Measurements from ENCODE around the gene C15orf62.

The C15orf62 gene

GRCh38 chr15:40769274-40770146 is at the start of gene C15orf62:
C15orf62 (plus strand) TSS chr15:40769980; CDS start chr15:40770496, 516 bp downstream.
- peak; percentile 59 for DNase-seq
- peaks cover 25% of the 10 kb centered on the region for H3K36me3 Mint-ChIP-seq
- no peaks in the 10 kb centered on the region for H3K27me3 Mint-ChIP-seq
- H3K4me3 Mint-ChIP-seq = peak within 1 kb of the TSS; percentile 33
- peak within 1 kb of the TSS; percentile 88 for H3K27ac Mint-ChIP-seq
- peaks cover 43% of the 10 kb centered on the region for H3K4me1 Mint-ChIP-seq
- H3K9me3 Mint-ChIP-seq = no peaks in the 10 kb centered on the region
- CTCF ChIA-PET = interaction anchor here (2.5 kb wide), 1 partner anchor 13 kb away, joined by 13 read pairs; no protein-coding TSS in a partner anchor

- CTCF ChIA-PET = no interaction called here
- DNase-seq = no peak
- Mint-ChIP-seq H3K27me3 (no peaks in the 10 kb centered on the region), H3K36me3 (peaks cover 28% of the 10 kb centered on the region), H3K27ac (no peak overlapping the region), H3K4me1 (peaks cover 10% of the 10 kb centered on the region), H3K9me3 (no peaks in the 10 kb centered on the region), H3K4me3 (no peak overlapping the region)
These were observed 48.1 kb upstream of the C15orf62 start for GRCh38 chr15:40721701-40722100.

GRCh38 chr15:40722354-40722753 is 47.4 kb upstream of the C15orf62 start:
- CTCF ChIA-PET = interaction anchor here (0.6 to 1.3 kb wide), 2 partner anchors 16 to 60 kb away, joined by 3 to 4 read pairs; no protein-coding TSS in a partner anchor
- Mint-ChIP-seq H3K27me3 (no peaks in the 10 kb centered on the region), H3K27ac (peak overlapping the region; percentile 55), H3K36me3 (peaks cover 27% of the 10 kb centered on the region), H3K4me3 (no peak overlapping the region), H3K9me3 (no peaks in the 10 kb centered on the region), H3K4me1 (peaks cover 10% of the 10 kb centered on the region)
- no peak for DNase-seq

- H3K4me1 Mint-ChIP-seq = peaks cover 10% of the 10 kb centered on the region
- CTCF ChIA-PET = interaction anchor here (0.6 to 1.3 kb wide), 3 partner anchors 16 to 171 kb away, joined by 3 to 4 read pairs (median 3); partner anchors contain the start of gene VPS18
- no peaks in the 10 kb centered on the region for H3K27me3 Mint-ChIP-seq
- H3K9me3 Mint-ChIP-seq = no peaks in the 10 kb centered on the region
- DNase-seq = no peak
- H3K36me3 Mint-ChIP-seq = peaks cover 22% of the 10 kb centered on the region
- no peak overlapping the region for H3K27ac Mint-ChIP-seq
- H3K4me3 Mint-ChIP-seq = no peak overlapping the region
These were observed 46.8 kb upstream of the C15orf62 start for GRCh38 chr15:40722934-40723333.

- Mint-ChIP-seq H3K27me3 (no peaks in the 10 kb centered on the region), H3K27ac (no peak overlapping the region), H3K4me3 (no peak overlapping the region), H3K36me3 (peaks cover 28% of the 10 kb centered on the region), H3K9me3 (no peaks in the 10 kb centered on the region), H3K4me1 (peaks cover 10% of the 10 kb centered on the region)
- CTCF ChIA-PET = interaction anchor here (1.3 kb wide), 2 partner anchors 59 to 170 kb away, joined by 3 read pairs; partner anchors contain the start of gene VPS18
- no peak for DNase-seq
These were observed 45.9 kb upstream of the C15orf62 start for GRCh38 chr15:40723919-40724318.

- Mint-ChIP-seq H3K27me3 (no peaks in the 10 kb centered on the region), H3K9me3 (no peaks in the 10 kb centered on the region), H3K4me3 (no peak overlapping the region), H3K36me3 (peaks cover 47% of the 10 kb centered on the region), H3K27ac (peak overlapping the region; percentile 33), H3K4me1 (no peaks in the 10 kb centered on the region)
- no peak for DNase-seq
- CTCF ChIA-PET = interaction anchor here (0.9 to 1.0 kb wide), 2 partner anchors 10 to 22 kb away, joined by 3 read pairs; no protein-coding TSS in a partner anchor
These were observed 38.7 kb upstream of the C15orf62 start for GRCh38 chr15:40731034-40731433.

- CTCF ChIA-PET = interaction anchor here (0.7 kb wide), 1 partner anchor 46 kb away, joined by 3 read pairs; no protein-coding TSS in a partner anchor
- Mint-ChIP-seq H3K9me3 (no peaks in the 10 kb centered on the region), H3K4me3 (no peak overlapping the region), H3K36me3 (peaks cover 53% of the 10 kb centered on the region), H3K27ac (no peak overlapping the region), H3K4me1 (no peaks in the 10 kb centered on the region), H3K27me3 (no peaks in the 10 kb centered on the region)
- no peak for DNase-seq
These were observed 33.2 kb upstream of the C15orf62 start for GRCh38 chr15:40736575-40736974.

- CTCF ChIA-PET = interaction anchor here (0.7 to 1.8 kb wide), 2 partner anchors 8 to 46 kb away, joined by 3 to 5 read pairs; no protein-coding TSS in a partner anchor
- H3K27ac Mint-ChIP-seq = no peak overlapping the region
These were observed 32.7 kb upstream of the C15orf62 start for GRCh38 chr15:40737048-40737447.

GRCh38 chr15:40739047-40739446 is 30.7 kb upstream of the C15orf62 start:
- Mint-ChIP-seq H3K4me1 (peaks cover 18% of the 10 kb centered on the region), H3K36me3 (peaks cover 53% of the 10 kb centered on the region), H3K9me3 (no peaks in the 10 kb centered on the region), H3K4me3 (no peak overlapping the region), H3K27me3 (no peaks in the 10 kb centered on the region), H3K27ac (peak overlapping the region; percentile 14)
- DNase-seq = no peak
- CTCF ChIA-PET = interaction anchor here (0.5 to 1.8 kb wide), 3 partner anchors 10 to 17 kb away, joined by 3 to 5 read pairs (median 4); no protein-coding TSS in a partner anchor

More at GRCh38 chr15:40737048-40737447, 32.7 kb upstream of the C15orf62 start:
- Mint-ChIP-seq H3K9me3 (no peaks in the 10 kb centered on the region), H3K27me3 (no peaks in the 10 kb centered on the region), H3K4me3 (no peak overlapping the region), H3K4me1 (no peaks in the 10 kb centered on the region), H3K36me3 (peaks cover 50% of the 10 kb centered on the region)
- no peak for DNase-seq

- no peak for DNase-seq
- H3K9me3 Mint-ChIP-seq = no peaks in the 10 kb centered on the region
- no peaks in the 10 kb centered on the region for H3K27me3 Mint-ChIP-seq
- no peak overlapping the region for H3K4me3 Mint-ChIP-seq
- H3K27ac Mint-ChIP-seq = peak overlapping the region; percentile 28
- H3K4me1 Mint-ChIP-seq = peaks cover 26% of the 10 kb centered on the region
- CTCF ChIA-PET = interaction anchor here (1.2 to 1.4 kb wide), 2 partner anchors 12 to 43 kb away, joined by 3 to 5 read pairs; no protein-coding TSS in a partner anchor
- peaks cover 55% of the 10 kb centered on the region for H3K36me3 Mint-ChIP-seq
These were observed 29.9 kb upstream of the C15orf62 start for GRCh38 chr15:40739854-40740253.

- peak; percentile 36 for DNase-seq
- Mint-ChIP-seq H3K27me3 (no peaks in the 10 kb centered on the region), H3K9me3 (no peaks in the 10 kb centered on the region), H3K27ac (peak overlapping the region; percentile 95), H3K4me3 (peak overlapping the region; percentile 45), H3K4me1 (peaks cover 37% of the 10 kb centered on the region), H3K36me3 (peaks cover 51% of the 10 kb centered on the region)
- CTCF ChIA-PET = interaction anchor here (1.0 to 1.8 kb wide), 6 partner anchors 8 to 151 kb away, joined by 3 to 11 read pairs (median 3); partner anchors contain the start of genes RAD51 and VPS18
These were observed 26.3 kb upstream of the C15orf62 start for GRCh38 chr15:40743485-40743901.

GRCh38 chr15:40743921-40744814 is 25.6 kb upstream of the C15orf62 start:
- peaks cover 37% of the 10 kb centered on the region for H3K4me1 Mint-ChIP-seq
- DNase-seq = peak; percentile 75
- H3K4me3 Mint-ChIP-seq = peak overlapping the region; percentile 45
- no peaks in the 10 kb centered on the region for H3K27me3 Mint-ChIP-seq
- CTCF ChIA-PET = interaction anchor here (0.6 to 1.8 kb wide), 9 partner anchors 8 to 150 kb away, joined by 3 to 11 read pairs (median 3); partner anchors contain the start of genes RAD51 and VPS18
- peaks cover 45% of the 10 kb centered on the region for H3K36me3 Mint-ChIP-seq
- no peaks in the 10 kb centered on the region for H3K9me3 Mint-ChIP-seq
- H3K27ac Mint-ChIP-seq = peak overlapping the region; percentile 95

GRCh38 chr15:40744815-40745152 is 25.0 kb upstream of the C15orf62 start:
- Mint-ChIP-seq H3K27ac (peak overlapping the region; percentile 95), H3K4me1 (peaks cover 37% of the 10 kb centered on the region), H3K4me3 (no peak overlapping the region), H3K27me3 (no peaks in the 10 kb centered on the region), H3K36me3 (peaks cover 47% of the 10 kb centered on the region), H3K9me3 (no peaks in the 10 kb centered on the region)
- CTCF ChIA-PET = interaction anchor here (0.6 to 1.8 kb wide), 6 partner anchors 8 to 149 kb away, joined by 3 to 11 read pairs (median 3); partner anchors contain the start of genes RAD51 and VPS18
- DNase-seq = peak; percentile 18
